Progenitor cell of endocrine pancreas (in vitro differentiated cells): ENCODE measurements around the gene PARVB. TPM values are rescaled to one million over a fixed set of nuclear protein-coding genes. Genes with fewer than 3 reads are reported as not detected.

Experiments used
- DNase-seq: peaks from one replicate; pipeline ENCODE4 v3.0.0; 2021; ENCODE audit warnings: low spot score; ENCODE audit not compliant: unreplicated experiment
- H3K27ac Mint-ChIP-seq: 2 replicates; pipeline ENCODE4 v1.8.0; 2021; ENCODE audit warnings: mild to moderate bottlenecking, moderate library complexity, mixed read lengths
- H3K27me3 Mint-ChIP-seq: 2 replicates; pipeline ENCODE4 v1.8.0; 2021; ENCODE audit warnings: mixed read lengths
- H3K36me3 Mint-ChIP-seq: 2 replicates; pipeline ENCODE4 v1.8.0; 2022; ENCODE audit warnings: mixed read lengths; ENCODE audit not compliant: insufficient read depth
- H3K4me1 Mint-ChIP-seq: 2 replicates; pipeline ENCODE4 v1.8.0; 2021; ENCODE audit warnings: low read depth, mixed read lengths
- H3K4me3 Mint-ChIP-seq: 2 replicates; pipeline ENCODE4 v1.8.0; 2021; ENCODE audit warnings: low read depth, mild to moderate bottlenecking, moderate library complexity, mixed read lengths
- H3K9me3 Mint-ChIP-seq: 2 replicates; pipeline ENCODE4 v1.8.0; 2021; ENCODE audit warnings: low read depth, mixed read lengths
- total RNA-seq: library from RNA; stranded (reverse); gene quantifications from 2 replicates; pipeline ENCODE4 v1.2.1, GENCODE V29; 2021
- TF ChIP-seq, protein P1 (sequence below): fragments of 200-600 bp; sonication (generic); IDR thresholded peaks from one replicate; pipeline ENCODE4 v1.5.0; 2021; ENCODE audit warnings: antibody characterized with exemption, mild to moderate bottlenecking; ENCODE audit not compliant: unreplicated experiment

Gene PARVB
- total RNA-seq, 1 donor from 2014 or later = 11.8 TPM

DNA sequence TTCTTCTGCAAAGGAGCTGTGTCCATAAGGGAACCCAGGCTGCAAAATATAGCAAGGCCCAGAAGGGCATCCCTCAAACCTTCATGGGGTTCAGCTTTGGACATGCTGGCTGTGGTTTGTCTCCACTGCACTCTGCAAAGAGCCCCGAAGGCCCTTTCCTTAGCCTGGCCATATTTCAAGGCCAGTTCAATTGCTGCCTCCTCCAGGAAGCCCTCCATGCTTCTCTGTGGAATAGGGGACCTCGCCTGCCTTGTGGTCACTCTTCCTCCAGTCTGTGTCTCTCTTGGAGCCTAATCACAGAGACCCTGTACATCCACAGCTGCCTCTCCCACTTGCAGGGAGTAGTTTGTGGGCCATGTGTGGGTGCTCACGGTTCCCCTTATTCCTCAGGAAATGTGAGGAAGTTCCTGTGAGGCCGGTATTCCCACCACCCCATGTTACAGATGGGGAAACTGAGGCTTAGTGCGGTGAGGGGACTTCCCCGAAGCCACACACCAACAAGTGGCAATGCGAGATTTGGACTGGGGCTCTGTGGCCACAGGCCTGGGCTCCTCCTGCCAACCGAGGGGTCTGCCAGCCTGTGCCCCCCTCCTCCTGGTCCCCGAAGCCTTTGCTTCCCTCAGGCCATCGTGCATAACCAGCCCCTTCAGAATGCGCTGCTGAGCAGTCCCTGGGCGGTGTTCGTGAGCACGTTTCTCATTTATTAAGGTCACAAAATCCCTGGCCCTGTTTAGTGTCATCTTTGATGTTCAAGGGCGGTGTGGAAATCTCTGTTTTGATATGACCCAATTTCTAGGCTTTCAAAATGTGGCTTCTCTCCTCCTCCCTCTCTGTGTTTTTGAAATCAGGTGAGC is 65.8 kb downstream of the PARVB start:
- H3K4me3 Mint-ChIP-seq = no peak overlapping the region
- H3K4me1 Mint-ChIP-seq = no peaks in the 10 kb centered on the region
- no peaks in the 10 kb centered on the region for H3K9me3 Mint-ChIP-seq
- no peak overlapping the region for H3K27ac Mint-ChIP-seq
- no peak for DNase-seq
- TF ChIP-seq, protein P1, sequence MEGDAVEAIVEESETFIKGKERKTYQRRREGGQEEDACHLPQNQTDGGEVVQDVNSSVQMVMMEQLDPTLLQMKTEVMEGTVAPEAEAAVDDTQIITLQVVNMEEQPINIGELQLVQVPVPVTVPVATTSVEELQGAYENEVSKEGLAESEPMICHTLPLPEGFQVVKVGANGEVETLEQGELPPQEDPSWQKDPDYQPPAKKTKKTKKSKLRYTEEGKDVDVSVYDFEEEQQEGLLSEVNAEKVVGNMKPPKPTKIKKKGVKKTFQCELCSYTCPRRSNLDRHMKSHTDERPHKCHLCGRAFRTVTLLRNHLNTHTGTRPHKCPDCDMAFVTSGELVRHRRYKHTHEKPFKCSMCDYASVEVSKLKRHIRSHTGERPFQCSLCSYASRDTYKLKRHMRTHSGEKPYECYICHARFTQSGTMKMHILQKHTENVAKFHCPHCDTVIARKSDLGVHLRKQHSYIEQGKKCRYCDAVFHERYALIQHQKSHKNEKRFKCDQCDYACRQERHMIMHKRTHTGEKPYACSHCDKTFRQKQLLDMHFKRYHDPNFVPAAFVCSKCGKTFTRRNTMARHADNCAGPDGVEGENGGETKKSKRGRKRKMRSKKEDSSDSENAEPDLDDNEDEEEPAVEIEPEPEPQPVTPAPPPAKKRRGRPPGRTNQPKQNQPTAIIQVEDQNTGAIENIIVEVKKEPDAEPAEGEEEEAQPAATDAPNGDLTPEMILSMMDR = no peak
- peaks cover 2% of the 10 kb centered on the region for H3K36me3 Mint-ChIP-seq
- H3K27me3 Mint-ChIP-seq = no peaks in the 10 kb centered on the region

DNA sequence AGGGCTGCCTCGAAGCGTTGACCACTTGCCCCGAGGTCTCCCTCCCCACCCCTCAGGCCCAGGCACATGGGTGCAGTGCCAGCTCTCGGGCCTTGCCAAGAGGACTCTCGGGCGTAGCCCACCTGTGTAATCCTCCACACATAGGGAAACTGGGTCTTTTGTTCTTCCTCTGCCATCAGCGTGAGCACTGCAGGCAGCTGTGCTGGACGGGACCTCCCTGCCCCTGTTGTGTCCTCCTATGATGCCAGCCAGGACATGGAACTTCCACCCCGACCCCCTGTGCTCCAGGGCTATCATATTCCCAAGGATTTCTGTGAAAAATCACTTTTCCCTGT is 66.4 kb downstream of the PARVB start:
- no peak for DNase-seq
- Mint-ChIP-seq H3K4me3 (no peak overlapping the region), H3K27me3 (no peaks in the 10 kb centered on the region), H3K27ac (no peak overlapping the region), H3K9me3 (no peaks in the 10 kb centered on the region), H3K36me3 (peaks cover 2% of the 10 kb centered on the region), H3K4me1 (no peaks in the 10 kb centered on the region)
- TF ChIP-seq, protein P1 = no peak

DNA sequence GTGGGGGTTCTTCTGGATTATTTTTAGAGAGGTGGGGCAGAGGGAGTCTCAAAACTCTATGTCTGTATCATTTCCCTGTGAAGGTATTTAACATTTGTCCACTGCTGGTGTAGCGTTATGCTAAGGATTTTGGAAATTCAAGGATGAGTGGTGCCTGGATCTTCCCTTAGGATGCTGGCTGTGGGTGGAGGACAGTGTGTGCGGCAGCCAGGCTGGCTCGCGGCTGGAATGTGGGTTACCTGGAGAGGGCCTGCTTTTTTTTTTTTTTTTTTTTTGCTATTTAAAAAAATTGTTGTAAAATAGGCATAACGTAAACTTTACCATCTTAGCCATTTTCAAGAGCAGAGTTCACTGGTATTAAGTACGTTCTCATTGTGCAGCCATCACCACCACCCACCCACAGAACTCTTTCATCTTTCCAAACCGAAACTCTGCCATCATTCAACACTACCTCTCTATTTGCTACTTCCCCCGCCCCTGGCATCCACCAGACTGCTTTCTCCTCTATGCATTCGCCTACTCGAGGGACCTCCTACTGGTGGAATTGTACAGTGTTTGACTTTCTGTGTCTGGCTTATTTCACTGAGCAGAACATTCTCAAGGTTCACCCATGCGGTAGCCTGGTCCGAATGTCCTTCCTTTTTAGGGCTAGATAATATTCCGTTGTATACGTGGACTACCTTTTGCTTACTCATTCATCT is 67.1 kb downstream of the PARVB start:
- TF ChIP-seq, protein P1 = peak; percentile 38
- H3K4me3 Mint-ChIP-seq = no peak overlapping the region
- no peak for DNase-seq
- no peaks in the 10 kb centered on the region for H3K4me1 Mint-ChIP-seq
- H3K27ac Mint-ChIP-seq = no peak overlapping the region
- no peaks in the 10 kb centered on the region for H3K9me3 Mint-ChIP-seq
- no peaks in the 10 kb centered on the region for H3K27me3 Mint-ChIP-seq
- no peaks in the 10 kb centered on the region for H3K36me3 Mint-ChIP-seq

DNA sequence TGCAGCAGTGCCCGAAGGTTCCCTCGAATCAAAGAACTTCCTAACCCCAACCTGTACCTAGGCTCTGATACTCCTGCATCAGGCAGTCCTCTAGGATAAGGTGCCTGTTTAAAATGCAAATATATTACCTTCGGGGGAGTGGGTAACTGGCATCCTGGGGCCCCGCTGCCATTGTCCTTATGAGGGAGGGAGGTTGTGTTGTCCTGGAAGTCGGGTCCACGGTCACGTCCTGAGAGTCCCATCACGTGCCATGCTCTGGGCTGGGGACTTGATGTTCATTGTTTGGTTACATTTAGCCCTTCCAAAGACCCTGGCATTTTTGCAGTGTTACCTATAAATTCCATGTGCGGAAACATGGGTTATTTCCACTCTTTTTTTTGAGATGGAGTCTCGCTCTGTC is 67.6 kb downstream of the PARVB start:
- no peak overlapping the region for H3K4me3 Mint-ChIP-seq
- no peak overlapping the region for H3K27ac Mint-ChIP-seq

DNA sequence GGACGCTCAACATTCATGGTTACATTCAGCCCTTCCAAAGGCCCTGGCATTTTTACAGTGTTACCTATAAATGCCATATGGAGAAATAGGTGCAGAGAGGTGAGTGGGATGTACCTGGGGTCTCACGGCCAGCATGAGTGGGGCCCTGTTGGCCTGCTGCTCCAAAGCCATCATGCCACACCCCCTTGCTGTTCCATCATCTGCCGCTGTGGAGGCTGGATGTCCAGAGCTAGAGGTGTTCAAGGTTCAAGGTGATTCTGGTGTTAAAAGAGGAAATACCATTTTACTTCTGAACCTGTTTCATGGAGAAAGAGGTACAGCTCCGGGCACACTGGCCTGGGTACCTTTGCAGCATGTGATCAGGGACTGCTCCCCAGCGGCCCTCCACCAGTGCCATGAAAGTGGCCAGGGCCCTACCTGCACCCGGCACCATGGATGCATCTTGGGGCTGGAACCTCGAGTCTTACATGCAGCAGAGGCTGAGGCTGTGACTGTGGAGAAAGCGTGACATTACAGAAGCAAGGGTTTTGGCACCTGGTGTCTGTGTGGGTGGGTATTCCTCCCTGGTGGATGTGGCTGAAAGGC is 68.6 kb downstream of the PARVB start:
- Mint-ChIP-seq H3K4me3 (no peak overlapping the region), H3K9me3 (no peaks in the 10 kb centered on the region), H3K27ac (no peak overlapping the region), H3K4me1 (no peaks in the 10 kb centered on the region), H3K27me3 (no peaks in the 10 kb centered on the region), H3K36me3 (no peaks in the 10 kb centered on the region)
- no peak for DNase-seq
- TF ChIP-seq, protein P1 = no peak

More for the DNA sequence above, 67.6 kb downstream of the PARVB start:
- no peak for DNase-seq
- no peaks in the 10 kb centered on the region for H3K27me3 Mint-ChIP-seq
- TF ChIP-seq, protein P1 = no peak
- no peaks in the 10 kb centered on the region for H3K4me1 Mint-ChIP-seq
- H3K36me3 Mint-ChIP-seq = no peaks in the 10 kb centered on the region
- H3K9me3 Mint-ChIP-seq = no peaks in the 10 kb centered on the region
